Esophagus muscularis mucosa (tissue), 4 donors: ENCODE measurements around the gene FANCI.

Experiments
- EP300 ChIP-seq: sonication (generic); formaldehyde crosslinking; IDR thresholded peaks from one replicate; pipeline ENCODE4 v1.6.1; 2017; ENCODE audit warnings: antibody characterized with exemption
- POLR2AphosphoS5 ChIP-seq, 2 donors: sonication (generic); formaldehyde crosslinking; IDR thresholded peaks; one replicate each; pipeline ENCODE4 v1.6.1; 2017; ENCODE audit warnings: antibody characterized with exemption in 2 of 2
- TF ChIP-seq, protein P1 (sequence below), 3 experiments: fragments of 200-600 bp in 2 of 3; fragments of 450-650 bp in 1 of 3; sonication (generic) in 2 of 3; IDR thresholded peaks; one replicate each; pipeline ENCODE4 v1.5.1; 2017 to 2019; ENCODE audit warnings: antibody characterized with exemption in 3 of 3, mild to moderate bottlenecking in 2 of 3, moderate library complexity in 1 of 3

DNA sequence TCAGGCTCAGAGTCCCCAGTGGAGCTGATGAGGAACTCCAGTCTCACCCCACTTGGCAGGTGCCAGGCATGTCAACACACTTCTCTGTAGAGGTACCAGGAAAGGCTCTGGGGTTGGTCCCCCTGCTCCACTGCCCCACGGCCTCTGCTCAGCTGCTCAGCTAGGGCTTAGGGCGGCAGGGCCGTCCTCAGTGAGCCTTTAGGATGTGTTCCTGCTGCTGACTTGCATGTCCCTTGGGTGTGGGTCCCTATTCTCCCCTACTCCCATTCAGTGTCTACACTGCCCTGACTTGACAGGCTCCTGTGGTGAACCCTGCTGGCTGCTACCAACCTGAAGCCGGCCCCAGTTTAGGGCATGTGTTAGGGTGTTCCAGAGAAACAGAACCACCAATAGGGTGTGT, 108.7 kb downstream of the FANCI start:
- TF ChIP-seq EP300: no peak
- TF ChIP-seq POLR2AphosphoS5 (IDR thresholded peaks at IDR 0.05): no peak
- TF ChIP-seq, protein P1, sequence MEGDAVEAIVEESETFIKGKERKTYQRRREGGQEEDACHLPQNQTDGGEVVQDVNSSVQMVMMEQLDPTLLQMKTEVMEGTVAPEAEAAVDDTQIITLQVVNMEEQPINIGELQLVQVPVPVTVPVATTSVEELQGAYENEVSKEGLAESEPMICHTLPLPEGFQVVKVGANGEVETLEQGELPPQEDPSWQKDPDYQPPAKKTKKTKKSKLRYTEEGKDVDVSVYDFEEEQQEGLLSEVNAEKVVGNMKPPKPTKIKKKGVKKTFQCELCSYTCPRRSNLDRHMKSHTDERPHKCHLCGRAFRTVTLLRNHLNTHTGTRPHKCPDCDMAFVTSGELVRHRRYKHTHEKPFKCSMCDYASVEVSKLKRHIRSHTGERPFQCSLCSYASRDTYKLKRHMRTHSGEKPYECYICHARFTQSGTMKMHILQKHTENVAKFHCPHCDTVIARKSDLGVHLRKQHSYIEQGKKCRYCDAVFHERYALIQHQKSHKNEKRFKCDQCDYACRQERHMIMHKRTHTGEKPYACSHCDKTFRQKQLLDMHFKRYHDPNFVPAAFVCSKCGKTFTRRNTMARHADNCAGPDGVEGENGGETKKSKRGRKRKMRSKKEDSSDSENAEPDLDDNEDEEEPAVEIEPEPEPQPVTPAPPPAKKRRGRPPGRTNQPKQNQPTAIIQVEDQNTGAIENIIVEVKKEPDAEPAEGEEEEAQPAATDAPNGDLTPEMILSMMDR (IDR thresholded peaks at IDR 0.05): no peak
